SIG-M5 treated with dmso at 0.1 percent for 504 hours (cell line): ENCODE data around the gene PGBD5.
A peak's percentile ranks its signal among the peaks of the same experiment; 100 is the strongest.

Experiments
- DNase-seq: peaks from one replicate; lab custom pipeline; 2025; ENCODE audit not compliant: unreplicated experiment; lab: John Stamatoyannopoulos, UW

PGBD5 gene

DNA sequence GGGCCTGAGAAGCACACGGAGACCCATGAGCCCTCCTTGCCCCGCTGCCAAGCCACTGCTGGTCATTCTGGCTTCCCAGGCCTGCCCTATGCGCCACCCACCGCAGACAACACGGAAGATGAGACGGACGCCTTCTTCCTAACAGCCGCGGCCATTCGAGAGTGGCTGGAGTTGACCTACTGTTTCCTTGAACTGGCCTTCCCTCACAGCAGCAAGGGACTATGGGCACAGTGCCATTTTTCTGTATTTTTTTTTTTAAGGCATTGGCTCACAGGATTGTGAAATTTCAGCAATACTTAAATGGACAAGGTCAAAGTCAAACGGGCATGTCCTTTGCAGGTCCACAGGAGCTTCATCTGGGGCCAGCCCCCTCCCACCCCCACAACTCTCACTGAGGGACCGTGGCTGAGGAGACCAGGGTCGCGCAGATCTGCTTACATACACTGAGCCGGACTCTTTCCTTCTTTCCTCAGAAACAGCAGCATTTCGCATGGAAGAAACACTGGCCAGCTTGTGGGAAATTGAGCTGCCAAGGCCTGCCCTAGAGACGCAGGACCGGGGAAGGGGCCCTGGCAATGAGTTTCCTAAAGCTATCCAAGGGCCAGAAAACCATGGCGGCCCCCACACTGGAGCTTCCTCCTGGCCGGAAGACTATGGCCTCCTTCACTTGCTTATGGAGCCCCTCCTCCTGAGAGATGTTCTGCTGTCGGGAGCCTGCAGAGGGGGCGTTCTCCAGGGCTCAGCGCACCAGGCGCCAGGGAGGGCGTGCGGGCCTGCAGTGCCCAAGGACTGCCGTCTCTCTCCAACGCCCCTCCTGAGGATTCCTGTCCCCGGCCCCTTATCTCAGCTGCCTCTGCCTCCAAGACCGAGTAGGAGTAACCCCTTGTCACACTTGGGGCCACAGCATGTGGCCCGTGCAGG is 98.9 kb downstream of the PGBD5 start:
- no peak for DNase-seq

DNA sequence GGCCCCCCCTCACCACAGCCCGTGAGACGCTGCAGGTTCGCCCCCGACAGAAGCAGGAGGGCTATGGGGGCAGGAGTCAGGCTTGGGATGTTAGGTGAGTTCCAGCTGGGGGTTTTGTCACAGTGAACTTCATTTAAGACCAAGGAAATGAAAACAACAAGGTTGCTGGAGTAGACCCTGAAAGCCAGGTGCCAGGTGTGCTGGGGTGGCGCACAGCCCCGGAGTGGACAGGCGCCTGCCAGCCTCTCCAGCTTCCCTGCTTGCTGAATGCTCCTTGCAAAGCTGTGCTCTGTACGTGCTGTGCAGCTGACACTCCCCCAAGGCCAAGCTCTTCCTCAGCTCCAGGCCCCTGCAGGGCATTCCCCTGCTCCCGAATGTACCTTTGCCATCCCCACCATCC is 102.4 kb downstream of the PGBD5 start:
- no peak for DNase-seq

DNA sequence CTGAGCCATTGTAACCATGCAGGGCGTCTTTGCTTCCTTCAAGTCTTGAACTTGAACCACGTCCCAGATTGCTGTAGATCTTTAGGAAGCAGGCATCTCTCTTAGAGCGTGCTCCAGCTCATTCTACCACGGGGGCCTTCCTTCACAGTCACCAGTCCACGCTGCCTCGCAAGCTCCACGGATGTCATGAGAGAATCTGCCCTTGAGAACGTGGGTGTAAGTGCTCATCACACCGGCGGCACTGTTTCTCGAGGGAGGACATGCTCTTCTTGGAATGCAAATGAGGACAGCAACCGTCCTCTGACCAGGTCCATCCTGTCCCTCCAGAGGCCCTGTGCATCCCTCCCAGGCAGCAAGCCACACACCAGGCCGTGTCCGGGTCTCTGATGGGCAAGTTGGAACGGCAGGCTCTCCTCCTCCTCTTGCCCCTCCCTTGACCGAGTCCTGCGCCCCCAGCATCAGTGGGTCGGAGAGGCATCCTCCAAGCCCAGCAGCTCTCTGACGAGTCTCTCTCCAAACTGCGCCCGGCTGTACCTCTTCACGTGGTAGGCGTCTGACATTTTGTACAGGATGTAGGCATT is 103.1 kb downstream of the PGBD5 start:
- no peak for DNase-seq

DNA sequence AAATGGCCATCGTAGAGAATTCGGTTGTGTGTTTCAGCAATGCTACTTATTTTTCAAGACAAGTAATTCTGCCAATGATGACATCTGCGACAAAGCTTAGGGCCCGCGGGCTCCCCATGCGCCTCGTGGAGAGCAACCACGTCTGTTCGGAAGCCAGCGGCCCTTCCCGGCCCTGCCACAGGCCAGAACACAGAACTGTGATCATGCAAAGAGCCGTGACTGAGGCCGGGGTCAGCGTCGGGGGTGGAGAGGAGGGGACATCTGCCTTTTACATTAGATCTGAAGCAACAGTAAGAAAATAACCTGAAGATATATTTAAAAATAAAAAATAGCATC is 103.7 kb downstream of the PGBD5 start:
- DNase-seq: no peak

DNA sequence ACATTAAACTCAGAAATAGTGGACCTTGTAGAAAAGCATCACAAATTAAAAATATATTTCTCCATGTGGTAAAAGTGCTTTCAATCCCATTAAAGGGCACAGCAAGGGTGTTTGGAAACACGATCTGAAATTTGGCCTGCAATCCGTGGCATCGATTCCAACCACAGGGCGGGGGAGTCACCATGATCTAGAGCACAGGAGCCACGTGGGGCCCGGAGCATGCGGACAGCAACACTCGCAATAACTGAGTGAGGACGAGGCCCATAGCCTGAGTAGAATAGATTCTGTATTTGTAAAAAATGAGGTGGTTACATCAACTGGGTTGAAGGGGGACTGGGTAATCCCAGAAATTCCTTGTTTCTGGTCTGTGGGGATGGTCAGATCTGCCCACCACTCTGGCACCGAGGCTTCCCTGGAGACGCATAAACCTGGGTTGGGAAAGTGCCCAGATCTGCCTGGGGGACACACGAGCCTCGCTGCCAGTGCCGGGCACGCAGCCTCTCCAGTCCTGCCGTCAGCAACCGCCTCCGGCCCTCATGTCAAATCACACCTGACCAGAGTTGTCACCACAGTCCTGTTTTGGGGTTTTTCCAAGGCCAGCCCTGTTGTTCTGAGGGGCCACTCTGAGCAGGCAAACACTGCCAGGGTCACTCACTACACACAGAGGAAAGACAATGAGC is 104.3 kb downstream of the PGBD5 start:
- DNase-seq: no peak

DNA sequence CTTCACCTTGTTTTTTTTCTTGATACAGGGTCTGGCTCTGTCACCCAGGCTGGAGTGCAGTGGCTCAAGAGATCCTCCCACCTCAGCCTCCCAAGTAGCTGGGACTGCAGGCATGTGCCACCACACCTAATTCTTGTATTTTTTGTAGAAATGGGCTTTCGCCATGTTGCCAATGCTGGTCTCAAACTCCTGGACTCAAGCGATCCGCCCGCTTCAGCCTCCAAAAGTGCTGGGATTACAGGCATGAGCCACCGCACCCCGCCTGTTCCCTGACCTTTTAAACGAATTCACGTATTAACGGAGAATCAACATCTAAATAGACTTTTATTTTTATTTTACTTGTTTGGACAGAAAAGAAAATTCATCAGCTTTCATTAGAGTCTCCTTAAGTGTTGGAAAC is 104.8 kb downstream of the PGBD5 start:
- no peak for DNase-seq

DNA sequence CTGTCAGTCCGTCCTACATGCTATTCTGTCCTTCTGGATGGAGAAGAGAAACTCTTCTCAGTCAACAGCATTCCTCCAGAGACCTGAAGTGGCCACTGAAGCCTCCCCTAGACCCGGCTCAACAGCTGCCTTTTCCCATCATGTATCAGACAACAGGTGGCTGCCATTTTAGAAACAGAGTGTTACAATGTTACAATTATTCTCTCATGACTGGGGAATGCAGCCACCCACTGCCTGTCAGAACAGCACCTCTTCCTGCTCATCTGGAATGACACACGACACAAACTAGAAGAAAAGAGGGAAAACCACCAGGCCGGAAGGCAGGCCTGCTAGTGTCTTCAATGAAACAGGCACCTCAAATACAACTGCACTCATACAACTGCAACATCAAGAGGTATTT is 105.3 kb downstream of the PGBD5 start:
- no peak for DNase-seq

DNA sequence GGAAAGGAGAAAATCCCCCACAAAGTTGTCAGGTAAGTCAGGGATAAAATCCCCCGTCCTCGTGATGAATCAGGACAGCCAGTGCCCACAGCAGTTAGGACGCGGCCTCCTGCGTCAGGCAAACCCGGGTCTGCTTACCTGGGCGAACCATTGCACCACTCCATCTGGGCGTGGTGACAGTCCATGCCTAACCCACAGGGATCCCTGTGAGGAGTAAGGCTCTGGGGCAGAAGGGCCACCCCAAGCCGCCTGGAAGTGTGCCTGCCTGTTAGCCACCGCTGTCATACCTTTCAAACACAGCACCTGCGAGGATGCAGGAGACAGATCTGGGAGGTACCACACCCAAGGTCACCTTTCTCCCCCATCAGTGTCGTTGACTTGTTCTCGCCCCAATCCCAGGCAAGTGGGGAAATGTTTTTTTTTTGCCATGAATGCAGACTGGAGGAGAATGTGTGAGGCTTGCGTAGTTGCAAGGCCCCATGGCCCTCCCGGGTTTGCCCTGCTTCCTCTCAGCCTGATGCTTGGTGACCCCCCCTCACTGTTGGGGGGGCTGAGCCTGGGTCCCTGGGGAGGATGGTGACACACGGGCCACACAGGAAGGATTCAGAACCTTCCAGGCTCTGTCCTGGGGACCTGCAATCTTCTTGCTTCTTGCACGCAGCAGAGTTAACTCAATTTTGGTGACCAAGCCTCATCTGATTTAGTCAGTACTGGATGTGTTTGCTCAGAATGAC is 107.0 kb downstream of the PGBD5 start:
- no peak for DNase-seq

DNA sequence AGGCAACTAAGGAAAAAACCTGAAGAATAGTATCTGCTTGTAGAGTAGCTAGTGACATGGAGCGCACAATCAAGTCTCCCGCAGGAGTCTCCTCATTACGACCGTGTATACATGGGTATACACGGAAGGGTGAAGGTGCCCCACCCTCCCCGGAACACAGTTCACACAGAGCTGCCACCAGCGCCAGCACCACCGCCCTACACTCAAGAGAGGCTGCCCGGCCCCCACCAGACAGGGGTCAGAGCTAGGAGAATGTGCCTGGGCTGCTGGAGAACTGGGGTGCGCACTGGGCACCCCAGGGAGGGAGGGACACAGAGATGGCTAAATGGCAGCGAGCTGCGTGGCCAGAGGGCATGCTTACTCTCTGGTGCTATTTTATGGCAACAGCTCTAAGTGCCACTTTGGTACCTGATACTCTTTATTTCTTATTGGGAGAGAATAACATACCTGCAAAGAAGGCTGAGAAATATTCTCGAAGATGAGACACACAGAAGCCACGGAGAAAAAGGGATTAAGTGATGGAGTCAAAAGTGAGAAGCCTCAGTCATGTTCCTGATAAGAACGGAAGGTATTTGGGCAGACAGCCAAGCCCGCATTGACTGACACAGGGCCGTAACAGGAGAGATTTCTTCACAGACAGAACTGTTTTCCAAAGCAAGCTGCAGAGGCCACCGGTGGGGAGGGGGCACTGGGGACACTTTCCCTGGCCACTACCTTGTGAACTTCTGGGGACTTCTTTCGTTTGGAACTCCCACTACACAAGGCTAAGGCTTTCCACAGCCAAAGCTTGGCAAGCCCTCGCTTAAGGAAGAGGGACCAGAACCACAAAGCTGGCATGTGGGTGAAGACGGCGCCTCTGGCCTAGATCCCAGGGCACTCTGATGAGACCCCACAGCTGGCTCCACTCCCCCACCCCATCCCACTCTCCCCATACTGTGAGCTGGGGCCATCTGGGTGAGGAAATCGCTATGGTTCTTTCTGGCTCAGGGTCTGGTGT is 108.0 kb downstream of the PGBD5 start:
- no peak for DNase-seq

DNA sequence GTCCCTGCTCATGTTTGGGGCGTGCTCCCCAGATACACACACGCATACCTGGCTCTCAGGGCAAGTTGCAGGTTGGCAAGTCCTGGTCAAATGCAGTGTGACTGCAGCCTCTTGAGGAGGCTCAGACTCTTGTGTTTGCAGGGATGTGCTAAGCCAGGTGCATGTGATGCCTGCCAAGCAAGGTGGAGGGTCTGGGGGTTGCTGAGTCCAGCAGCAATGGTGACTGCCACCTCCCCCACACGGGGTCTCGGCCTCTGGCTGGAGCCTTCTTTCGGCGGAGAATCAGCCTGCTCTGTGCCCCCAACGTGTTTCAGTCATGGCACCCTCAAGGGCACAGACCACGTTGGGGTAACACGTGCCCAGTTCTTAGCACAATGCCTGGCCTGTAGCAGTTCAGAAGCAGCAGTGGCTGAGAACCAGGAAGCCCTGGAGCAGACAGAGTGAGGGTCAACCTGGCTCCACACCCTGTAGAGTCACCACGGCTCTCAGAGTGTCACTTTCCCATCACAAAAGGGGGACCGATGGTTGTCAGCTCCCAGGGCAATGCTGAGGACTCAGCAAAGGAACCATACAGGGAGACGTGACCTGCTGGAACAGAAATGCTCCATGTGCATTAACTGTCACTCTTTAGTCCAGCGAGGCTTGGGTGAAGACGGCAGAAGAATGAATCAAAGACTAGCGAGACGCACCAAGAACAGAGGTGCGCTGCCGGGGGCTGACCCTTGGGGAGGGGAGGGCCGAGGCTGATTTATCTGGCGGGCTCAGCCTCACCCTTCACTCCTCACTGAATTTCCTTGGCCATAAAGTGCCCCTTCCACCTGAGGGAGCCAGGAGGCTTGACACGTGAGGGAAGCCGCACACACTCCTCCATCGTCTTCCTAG is 109.0 kb downstream of the PGBD5 start:
- no peak for DNase-seq

DNA sequence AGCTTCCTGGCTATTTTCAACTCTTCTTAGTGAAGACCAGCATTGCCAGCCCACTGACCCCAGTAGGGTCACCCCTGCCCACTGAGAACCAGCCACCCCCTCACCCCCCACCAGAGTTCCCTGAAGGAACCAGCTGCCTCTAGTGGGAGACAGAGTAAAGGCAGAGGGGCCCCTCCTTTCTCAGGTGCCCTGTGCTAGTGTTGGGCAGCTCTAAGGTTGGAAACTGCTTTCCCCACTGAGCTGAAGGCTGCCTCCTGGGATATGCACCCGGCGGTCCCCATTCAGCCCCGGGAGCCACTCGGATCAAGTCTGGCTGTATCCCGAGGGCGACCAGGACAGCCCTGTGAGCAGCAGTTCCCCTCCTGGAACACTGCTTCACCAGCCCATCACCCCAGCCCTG is 111.0 kb downstream of the PGBD5 start:
- no peak for DNase-seq

DNA sequence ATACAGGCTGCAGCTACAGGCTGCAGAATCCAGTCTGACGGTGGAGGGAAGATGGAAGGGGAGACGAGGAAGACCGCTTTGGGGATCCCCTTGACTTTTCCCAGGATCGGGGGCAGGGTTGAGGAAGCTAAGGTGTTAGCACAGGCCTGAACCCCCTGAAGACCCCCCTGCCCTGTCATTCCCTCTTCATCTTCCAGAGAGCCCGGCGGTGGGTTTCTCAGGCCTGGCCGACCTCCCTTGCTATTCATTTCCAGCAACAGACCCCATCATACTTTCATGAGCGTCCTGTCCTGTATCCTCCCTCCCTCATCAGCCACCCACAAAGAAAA is 112.0 kb downstream of the PGBD5 start:
- DNase-seq: no peak

DNA sequence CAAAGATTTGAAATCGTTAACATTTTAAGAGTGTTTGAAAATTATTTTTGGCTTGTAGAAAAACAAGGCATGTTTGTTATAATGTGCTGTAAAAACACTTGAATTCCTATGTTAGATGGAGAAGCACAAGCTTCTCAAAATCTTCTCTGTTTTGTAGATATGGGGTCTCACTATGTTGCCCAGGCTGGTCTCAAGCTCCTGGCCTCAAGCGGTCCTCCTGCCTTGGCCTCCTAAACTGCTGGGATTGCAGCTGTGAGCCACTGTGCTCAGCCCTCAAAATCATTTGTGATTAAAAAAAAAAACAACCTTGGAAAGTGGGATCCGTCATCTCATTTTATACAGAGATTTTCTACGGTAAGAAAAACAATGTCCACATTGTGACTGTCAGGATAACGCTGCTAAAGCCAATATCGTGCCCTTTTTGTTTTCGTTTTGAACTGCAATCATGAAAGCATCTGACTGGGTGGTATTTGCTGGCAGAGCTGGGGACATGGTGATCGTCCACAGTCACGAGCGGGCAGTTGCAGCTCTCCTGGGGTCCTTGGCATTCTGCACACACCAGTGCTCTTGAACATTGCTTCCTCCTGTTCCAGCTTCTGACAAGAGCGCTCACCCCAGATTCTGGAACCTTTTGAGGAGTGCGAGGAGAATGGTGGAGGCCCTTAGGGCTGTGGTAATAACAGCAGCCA is 112.5 kb downstream of the PGBD5 start:
- DNase-seq: no peak

DNA sequence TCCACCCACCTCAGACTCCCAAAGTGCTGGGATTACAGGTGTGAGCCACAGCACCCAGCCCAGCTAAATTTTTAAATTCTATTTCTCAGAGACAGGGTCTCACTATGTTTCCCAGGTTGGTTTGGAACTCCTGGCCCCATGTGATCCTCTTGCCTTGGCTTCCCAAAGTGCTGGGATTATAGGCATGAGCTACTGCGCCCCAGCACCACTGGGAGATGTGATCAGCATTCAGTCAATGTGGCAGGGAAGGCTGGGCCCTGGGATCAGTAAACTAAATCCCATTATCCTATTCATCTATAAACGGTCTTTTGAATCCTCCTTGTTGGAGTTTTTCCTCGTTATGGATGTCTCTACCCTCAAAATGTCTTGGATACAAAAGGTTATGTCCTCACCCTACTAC is 113.5 kb downstream of the PGBD5 start:
- no peak for DNase-seq

DNA sequence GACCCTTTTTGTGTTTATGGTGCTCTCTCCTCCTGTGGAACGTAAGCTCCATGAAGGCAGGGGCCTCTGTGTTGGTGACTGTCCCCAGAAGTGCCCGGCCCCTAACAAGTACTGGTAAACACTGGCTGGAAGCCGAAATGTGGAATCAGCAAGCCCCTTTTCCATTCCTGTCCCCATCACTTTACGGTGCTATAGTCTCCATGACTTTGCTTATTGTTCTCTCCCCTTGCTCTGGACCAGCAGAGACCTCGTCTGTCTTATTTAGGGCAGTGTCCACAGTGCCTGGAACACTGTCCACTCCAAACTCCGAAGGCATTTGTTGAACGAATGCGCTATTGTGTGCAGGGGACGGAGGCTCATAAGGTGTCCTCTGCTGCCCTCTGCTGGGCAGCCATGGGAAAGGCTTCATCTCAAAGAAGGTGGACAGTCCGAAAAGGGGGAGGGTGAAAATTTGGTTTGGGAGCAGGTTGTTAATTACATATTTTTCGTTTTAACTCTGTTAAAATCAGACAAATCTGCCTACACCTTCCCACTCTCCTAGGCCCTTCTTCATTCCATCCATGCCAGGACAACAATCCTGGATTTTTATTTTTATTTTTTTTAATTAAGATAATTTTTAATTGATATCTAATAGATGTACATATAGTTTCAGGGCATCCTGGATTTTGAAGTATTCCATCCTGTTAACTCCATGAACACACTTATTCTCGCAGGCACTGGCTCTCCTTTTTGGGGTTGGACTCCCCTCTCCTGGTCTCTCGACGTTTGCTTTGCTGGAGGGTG is 115.6 kb downstream of the PGBD5 start:
- peak; percentile 68 for DNase-seq

DNA sequence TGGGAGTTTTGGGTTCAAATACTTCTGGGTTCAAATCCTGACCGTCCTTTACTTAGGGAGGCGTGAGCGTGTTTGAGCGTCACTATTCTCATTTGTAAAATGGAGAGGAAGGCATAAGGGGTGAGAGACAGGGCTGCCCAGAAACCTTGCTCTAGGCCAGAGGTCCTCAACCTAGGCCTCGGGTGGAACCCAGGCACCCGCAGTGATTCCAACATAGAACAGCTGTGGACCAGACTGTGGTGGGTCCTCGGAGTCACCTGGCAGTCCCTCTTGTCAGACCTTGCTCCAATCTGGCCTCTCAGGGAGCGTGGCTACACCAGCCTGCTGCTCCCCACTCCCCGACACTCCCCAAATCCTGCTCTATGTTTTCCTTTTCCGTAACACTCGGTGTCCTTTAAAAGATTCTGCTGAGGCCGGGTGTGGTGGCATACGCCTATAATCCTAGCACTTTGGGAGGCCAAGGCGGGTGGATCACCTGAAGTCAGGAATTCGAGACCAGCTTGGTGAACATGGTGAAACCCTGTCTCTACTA is 116.4 kb downstream of the PGBD5 start:
- DNase-seq: no peak

DNA sequence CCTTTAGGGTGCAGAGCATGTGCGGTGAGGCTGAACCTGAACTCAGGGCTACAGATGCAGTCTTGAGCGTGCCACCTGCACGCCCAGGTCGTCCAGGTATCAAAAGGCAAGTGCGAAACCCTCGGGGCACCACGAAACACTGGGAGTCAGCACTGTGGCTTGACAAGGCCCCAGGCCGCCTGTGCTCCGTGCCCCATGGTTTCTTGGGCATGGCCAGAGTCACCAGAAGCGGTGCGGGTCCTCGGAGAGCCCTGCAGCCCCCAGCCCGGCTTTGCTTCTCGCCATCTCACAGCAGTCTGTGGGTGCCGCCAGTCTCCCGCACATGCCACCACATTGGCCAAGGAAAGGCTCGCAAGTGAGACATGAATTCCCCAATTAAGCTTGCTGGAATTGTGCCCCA is 117.3 kb downstream of the PGBD5 start:
- no peak for DNase-seq

DNA sequence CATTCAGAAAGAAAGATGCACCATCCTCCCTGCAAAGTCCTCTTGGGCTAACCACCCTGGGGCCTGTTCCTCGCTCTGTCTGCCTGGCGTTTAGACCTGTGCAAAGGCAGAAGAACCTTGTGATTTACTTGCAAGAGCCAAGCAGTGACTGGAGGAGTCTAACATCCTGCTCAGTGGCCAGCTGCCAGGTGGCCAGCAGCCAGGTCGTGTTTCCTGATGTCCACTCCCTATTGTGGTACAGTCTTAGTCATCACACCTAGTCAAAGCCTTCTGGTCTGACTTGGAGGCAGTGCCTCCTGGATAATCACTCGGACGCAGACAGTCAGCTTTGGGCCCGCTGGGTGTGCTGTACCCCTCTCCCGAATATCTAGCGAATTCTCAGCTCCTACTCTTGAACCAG is 118.1 kb downstream of the PGBD5 start:
- DNase-seq: no peak
